Sigmoid colon (tissue), 4 donors: ENCODE results near the gene DAGLB.

ENCODE experiments used
- EP300 ChIP-seq, 4 donors: sonication (generic); formaldehyde crosslinking; IDR thresholded peaks; one replicate each; pipeline ENCODE4 v1.6.1; 2017; ENCODE audit warnings: antibody characterized with exemption in 4 of 4
- POLR2A ChIP-seq, 2 donors: fragments of 450-650 bp; IDR thresholded peaks; one replicate each; pipeline ENCODE4 v1.6.1; 2016; ENCODE audit warnings: antibody characterized with exemption in 2 of 2, mild to moderate bottlenecking in 2 of 2, moderate library complexity in 2 of 2
- TF ChIP-seq, protein P1 (sequence below), 4 experiments: fragments of 450-650 bp in 3 of 4; fragments of 200-600 bp in 1 of 4; IDR thresholded peaks; one replicate each; pipeline ENCODE4 v1.5.1; 2016 to 2019; ENCODE audit warnings: antibody characterized with exemption in 4 of 4, mild to moderate bottlenecking in 3 of 4, moderate library complexity in 2 of 4

DNA sequence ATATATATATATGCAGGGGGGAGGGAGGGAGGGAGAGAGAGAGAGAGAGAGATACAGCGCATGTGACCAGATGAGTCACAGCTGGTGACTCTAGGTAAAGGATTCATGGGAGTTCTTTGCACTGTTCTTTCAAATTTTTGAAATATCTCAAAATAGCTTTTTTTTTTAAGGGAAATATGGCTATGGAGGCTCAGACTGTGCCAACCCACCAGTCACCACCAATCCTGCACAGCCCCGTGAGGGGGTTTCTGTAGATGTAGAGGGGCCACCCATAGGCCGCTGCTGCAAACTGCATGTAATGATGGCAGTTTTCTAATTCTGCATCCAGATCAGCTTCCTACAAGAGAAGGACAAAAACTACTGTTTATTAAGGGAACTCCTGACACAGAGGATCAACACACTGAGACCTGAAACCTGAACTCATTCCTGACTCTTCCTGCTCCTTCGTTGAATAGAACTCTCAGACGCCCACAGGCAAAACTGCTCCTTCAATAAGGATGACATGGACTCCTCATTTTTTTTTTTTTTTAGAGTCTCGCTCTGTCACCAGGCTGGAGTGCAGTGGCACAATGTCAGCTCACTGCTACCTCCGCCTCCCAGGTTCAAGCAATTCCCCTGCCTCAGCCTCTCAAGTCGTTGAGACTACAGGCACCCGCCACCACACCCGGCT is 17.3 kb downstream of the DAGLB start:
- TF ChIP-seq POLR2A (IDR thresholded peaks at IDR 0.05) (no peak), EP300 (IDR thresholded peaks at IDR 0.05) (no peak)
- TF ChIP-seq, protein P1, sequence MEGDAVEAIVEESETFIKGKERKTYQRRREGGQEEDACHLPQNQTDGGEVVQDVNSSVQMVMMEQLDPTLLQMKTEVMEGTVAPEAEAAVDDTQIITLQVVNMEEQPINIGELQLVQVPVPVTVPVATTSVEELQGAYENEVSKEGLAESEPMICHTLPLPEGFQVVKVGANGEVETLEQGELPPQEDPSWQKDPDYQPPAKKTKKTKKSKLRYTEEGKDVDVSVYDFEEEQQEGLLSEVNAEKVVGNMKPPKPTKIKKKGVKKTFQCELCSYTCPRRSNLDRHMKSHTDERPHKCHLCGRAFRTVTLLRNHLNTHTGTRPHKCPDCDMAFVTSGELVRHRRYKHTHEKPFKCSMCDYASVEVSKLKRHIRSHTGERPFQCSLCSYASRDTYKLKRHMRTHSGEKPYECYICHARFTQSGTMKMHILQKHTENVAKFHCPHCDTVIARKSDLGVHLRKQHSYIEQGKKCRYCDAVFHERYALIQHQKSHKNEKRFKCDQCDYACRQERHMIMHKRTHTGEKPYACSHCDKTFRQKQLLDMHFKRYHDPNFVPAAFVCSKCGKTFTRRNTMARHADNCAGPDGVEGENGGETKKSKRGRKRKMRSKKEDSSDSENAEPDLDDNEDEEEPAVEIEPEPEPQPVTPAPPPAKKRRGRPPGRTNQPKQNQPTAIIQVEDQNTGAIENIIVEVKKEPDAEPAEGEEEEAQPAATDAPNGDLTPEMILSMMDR (IDR thresholded peaks at IDR 0.05), result no peak
